Gastroesophageal sphincter (tissue), 4 donors: ENCODE measurements around the gene UBAC2. TPM values are rescaled to one million over a fixed set of nuclear protein-coding genes. Genes with fewer than 3 reads are reported as not detected.
A peak's percentile ranks its signal among the peaks of the same experiment; 100 is the strongest.

ENCODE experiments used
- ATAC-seq: fragments of 150-250 bp; one replicate; pipeline ENCODE4 v1.9.1; 2016; ENCODE audit warnings: mild to moderate bottlenecking, moderate library complexity
- H3K27ac ChIP-seq, 4 donors: fragments of 200-600 bp; sonication (generic) in 3 of 4; 1 replicate in 3 of 4; 2 replicates in 1 of 4; pipeline ENCODE4 v1.5.1; 2016 to 2019
- H3K27me3 ChIP-seq: fragments of 200-600 bp; sonication (generic); one replicate; pipeline ENCODE4 v1.5.1; 2019
- H3K36me3 ChIP-seq, 2 donors: fragments of 200-600 bp; sonication (generic); one replicate each; pipeline ENCODE4 v1.5.1; 2019; ENCODE audit warnings: control low read depth in 1 of 2
- H3K4me1 ChIP-seq, 3 donors: fragments of 200-600 bp; sonication (generic); 1 replicate in 2 of 3; 2 replicates in 1 of 3; pipeline ENCODE4 v1.5.1; 2016 to 2019; ENCODE audit warnings: control low read depth in 2 of 3
- H3K4me3 ChIP-seq, 2 donors: fragments of 200-600 bp; sonication (generic); one replicate each; pipeline ENCODE4 v1.5.1; 2019; ENCODE audit warnings: mild to moderate bottlenecking in 1 of 2, moderate library complexity in 1 of 2
- H3K9me3 ChIP-seq, 3 donors: fragments of 200-600 bp; sonication (generic); one replicate each; pipeline ENCODE4 v1.5.1; 2017 to 2019; ENCODE audit warnings: control low read depth in 2 of 3
- CTCF ChIP-seq, 4 experiments: fragments of 200-600 bp in 2 of 4; fragments of 450-650 bp in 2 of 4; sonication (generic) in 1 of 4; IDR thresholded peaks; one replicate each; pipeline ENCODE4 v1.5.1; 2017 to 2019; ENCODE audit warnings: antibody characterized with exemption in 4 of 4, mild to moderate bottlenecking in 2 of 4, moderate library complexity in 2 of 4
- EP300 ChIP-seq: sonication (generic); formaldehyde crosslinking; IDR thresholded peaks from one replicate; pipeline ENCODE4 v1.6.1; 2017; ENCODE audit warnings: antibody characterized with exemption, mild to moderate bottlenecking
- POLR2A ChIP-seq, 2 donors: fragments of 450-650 bp; IDR thresholded peaks; one replicate each; pipeline ENCODE4 v1.6.1; 2017; ENCODE audit warnings: antibody characterized with exemption in 2 of 2, mild to moderate bottlenecking in 2 of 2, moderate library complexity in 1 of 2
- POLR2AphosphoS5 ChIP-seq: sonication (generic); formaldehyde crosslinking; IDR thresholded peaks from one replicate; pipeline ENCODE4 v1.6.1; 2017; ENCODE audit warnings: antibody characterized with exemption
- WGBS, 2 donors: methylation state at CpG; one replicate each; pipeline ENCODE4 v1.1.5; 2018; ENCODE audit warnings: low coverage in 1 of 2; 5-methylcytosine and 5-hydroxymethylcytosine counted together
- total RNA-seq, 4 donors: library from RNA; depleted of rRNA; stranded (reverse); fragments of >200 nt; gene quantifications; one replicate each; pipeline ENCODE4 v1.1.0, GENCODE V29; 2016

Gene UBAC2
- total RNA-seq, 4 donors from 2014 or later, result 45.0 to 59.6 (median 52.2) TPM

- Histone ChIP-seq H3K27me3 (peaks cover 27% of the 10 kb centered on the region), H3K4me1 (no peaks in the 10 kb centered on the region), H3K9me3 (no peaks in the 10 kb centered on the region), H3K27ac (no peak overlapping the region), H3K4me3 (no peak overlapping the region), H3K36me3 (no peaks in the 10 kb centered on the region)
- TF ChIP-seq CTCF (IDR thresholded peaks at IDR 0.05) (no peak), EP300 (no peak), POLR2A (IDR thresholded peaks at IDR 0.05) (no peak), POLR2AphosphoS5 (no peak)
- no peak for ATAC-seq
- 76 to 78% methylated on average over 4 to 7 of the region's 7 CpGs for WGBS, 2 donors
Observed at GRCh38 chr13:99426426-99426825, 225.8 kb downstream of the UBAC2 start.

- H3K9me3 ChIP-seq, result no peaks in the 10 kb centered on the region
- H3K4me3 ChIP-seq, result no peak overlapping the region
- no peak overlapping the region for H3K27ac ChIP-seq
- H3K27me3 ChIP-seq, result peaks cover 18% of the 10 kb centered on the region
- ATAC-seq, result no peak
- no peaks in the 10 kb centered on the region for H3K4me1 ChIP-seq
- H3K36me3 ChIP-seq, result no peaks in the 10 kb centered on the region
- 91 to 100% methylated on average over 3 to 10 of the region's 10 CpGs for WGBS, 2 donors
- TF ChIP-seq POLR2A (IDR thresholded peaks at IDR 0.05) (no peak), CTCF (IDR thresholded peaks at IDR 0.05) (no peak), POLR2AphosphoS5 (no peak), EP300 (no peak)
Observed at GRCh38 chr13:99429670-99430069, 229.0 kb downstream of the UBAC2 start.

DNA sequence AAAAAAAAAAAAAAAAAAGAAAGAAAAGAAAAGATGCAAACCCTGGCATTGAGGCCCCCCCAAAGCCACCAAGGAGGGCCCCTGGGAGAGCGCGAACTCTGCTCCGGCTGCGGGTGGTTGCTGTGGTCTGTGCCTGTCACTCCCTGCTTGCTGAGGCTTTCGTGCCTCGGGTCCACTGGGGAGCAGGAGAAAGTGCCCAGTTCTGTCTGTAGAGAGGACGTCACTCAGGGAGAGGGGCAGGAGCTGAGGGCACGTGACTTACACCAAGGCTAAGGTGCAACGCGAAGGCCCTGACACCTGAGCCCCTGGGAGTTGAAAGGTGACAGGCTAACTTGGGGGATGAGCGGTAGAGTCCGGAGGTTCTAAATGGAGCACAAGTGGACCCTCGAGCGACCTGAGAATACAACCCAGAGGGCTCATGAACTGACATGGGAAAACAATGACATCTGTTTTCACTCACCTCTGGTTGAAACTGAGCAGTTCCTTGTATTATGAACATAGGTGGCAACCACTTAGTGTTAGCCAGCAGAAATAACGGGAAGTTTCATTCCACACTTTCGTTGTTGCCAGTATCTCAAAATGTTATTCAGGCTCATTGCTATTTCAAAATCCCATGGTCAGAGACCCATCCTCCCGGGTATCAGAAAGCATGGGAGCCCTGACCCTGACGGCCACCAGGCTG, 231.4 kb downstream of the UBAC2 start:
- TF ChIP-seq CTCF (IDR thresholded peaks at IDR 0.05), result no peak
- TF ChIP-seq POLR2AphosphoS5, result no peak
- peak overlapping the region in 2 of 4 donors; percentile 31 to 51 for H3K27ac ChIP-seq
- no peaks in the 10 kb centered on the region for H3K9me3 ChIP-seq
- H3K36me3 ChIP-seq, result no peaks in the 10 kb centered on the region
- peak; percentile 4 for ATAC-seq
- H3K4me1 ChIP-seq, result peaks cover 0 to 6% (median 0%) of the 10 kb centered on the region in 3 donors
- peaks cover 4% of the 10 kb centered on the region for H3K27me3 ChIP-seq
- H3K4me3 ChIP-seq, result no peak overlapping the region
- 76 to 94% methylated on average over 3 to 7 of the region's 18 CpGs for WGBS, 2 donors

DNA sequence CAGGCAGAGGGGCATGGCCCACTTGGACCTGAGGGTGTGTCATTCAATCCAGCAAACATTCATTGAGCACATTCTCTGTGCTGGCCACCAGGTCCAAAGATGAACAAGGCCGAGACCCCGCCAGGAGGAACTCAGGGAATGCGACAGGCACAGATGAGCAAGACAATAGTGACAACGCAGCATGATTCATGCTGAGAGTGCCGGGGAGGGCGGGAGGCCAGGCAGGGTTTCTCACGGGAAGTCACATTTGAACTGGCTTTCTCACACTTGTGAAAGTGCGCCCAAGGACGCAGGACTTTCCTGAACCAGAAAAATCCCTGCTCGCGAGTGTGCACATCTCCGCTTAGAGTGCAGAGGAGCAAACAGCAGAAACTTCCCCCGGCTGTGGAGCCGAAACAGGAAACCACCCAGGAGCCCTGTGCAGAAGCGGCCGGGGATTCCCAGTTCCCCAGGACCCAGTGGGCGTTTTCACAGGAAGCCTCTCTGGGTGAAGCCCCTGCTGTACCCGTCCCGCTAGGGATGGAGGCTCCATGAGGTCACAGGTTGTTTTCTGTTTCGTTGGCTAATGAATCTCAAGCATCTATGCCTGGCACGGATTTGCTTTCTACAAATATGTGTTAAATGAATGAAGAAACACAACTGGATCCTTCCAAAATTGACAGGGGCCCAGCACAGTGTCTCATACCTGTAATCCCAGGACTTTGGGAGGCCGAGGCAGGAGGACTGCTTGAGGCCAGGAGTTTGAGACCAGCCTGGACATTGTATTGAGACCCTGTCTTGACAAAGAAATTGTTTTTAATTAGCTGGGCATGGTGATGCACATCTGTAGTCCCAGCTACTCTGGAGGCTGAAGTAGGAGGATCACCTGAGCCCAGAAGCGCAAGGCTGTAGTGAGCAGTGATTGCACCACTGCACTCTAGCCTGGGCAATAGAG, 232.2 kb downstream of the UBAC2 start:
- peaks cover 0 to 8% (median 0%) of the 10 kb centered on the region in 3 donors for H3K4me1 ChIP-seq
- 10 to 83% methylated on average over 1 to 2 of the region's 23 CpGs for WGBS, 2 donors
- H3K4me3 ChIP-seq, result peak overlapping the region in 1 of 2 donors; percentile 16
- H3K36me3 ChIP-seq, result no peaks in the 10 kb centered on the region
- no peaks in the 10 kb centered on the region for H3K27me3 ChIP-seq
- H3K9me3 ChIP-seq, result no peaks in the 10 kb centered on the region
- TF ChIP-seq EP300, result no peak
- TF ChIP-seq POLR2A (IDR thresholded peaks at IDR 0.05), result no peak
- TF ChIP-seq CTCF (IDR thresholded peaks at IDR 0.05), result no peak
- no peak for TF ChIP-seq POLR2AphosphoS5
- peak; percentile 67 for ATAC-seq
- H3K27ac ChIP-seq, result peak overlapping the region in 2 of 4 donors; percentile 31 to 51
